Progenitor cell of endocrine pancreas (in vitro differentiated cells): ENCODE results near the gene SSH2. TPM values are rescaled to one million over a fixed set of nuclear protein-coding genes. Genes with fewer than 3 reads are reported as not detected.
"Not testable (repeated sequence)": the region's sequence is repeated elsewhere in the genome, so short reads cannot be mapped to it uniquely, and the experiment has no call there.

ENCODE experiments used
- DNase-seq: peaks from one replicate; pipeline ENCODE4 v3.0.0; 2021; ENCODE audit warnings: low spot score; ENCODE audit not compliant: unreplicated experiment
- H3K27ac Mint-ChIP-seq: 2 replicates; pipeline ENCODE4 v1.8.0; 2021; ENCODE audit warnings: mild to moderate bottlenecking, moderate library complexity, mixed read lengths
- H3K27me3 Mint-ChIP-seq: 2 replicates; pipeline ENCODE4 v1.8.0; 2021; ENCODE audit warnings: mixed read lengths
- H3K36me3 Mint-ChIP-seq: 2 replicates; pipeline ENCODE4 v1.8.0; 2022; ENCODE audit warnings: mixed read lengths; ENCODE audit not compliant: insufficient read depth
- H3K4me1 Mint-ChIP-seq: 2 replicates; pipeline ENCODE4 v1.8.0; 2021; ENCODE audit warnings: low read depth, mixed read lengths
- H3K4me3 Mint-ChIP-seq: 2 replicates; pipeline ENCODE4 v1.8.0; 2021; ENCODE audit warnings: low read depth, mild to moderate bottlenecking, moderate library complexity, mixed read lengths
- H3K9me3 Mint-ChIP-seq: 2 replicates; pipeline ENCODE4 v1.8.0; 2021; ENCODE audit warnings: low read depth, mixed read lengths
- total RNA-seq: library from RNA; stranded (reverse); gene quantifications from 2 replicates; pipeline ENCODE4 v1.2.1, GENCODE V29; 2021
- TF ChIP-seq, protein P1 (sequence below): fragments of 200-600 bp; sonication (generic); IDR thresholded peaks from one replicate; pipeline ENCODE4 v1.5.0; 2021; ENCODE audit warnings: antibody characterized with exemption, mild to moderate bottlenecking; ENCODE audit not compliant: unreplicated experiment

The SSH2 gene
- total RNA-seq, 1 donor from 2014 or later: 20.7 TPM

DNA sequence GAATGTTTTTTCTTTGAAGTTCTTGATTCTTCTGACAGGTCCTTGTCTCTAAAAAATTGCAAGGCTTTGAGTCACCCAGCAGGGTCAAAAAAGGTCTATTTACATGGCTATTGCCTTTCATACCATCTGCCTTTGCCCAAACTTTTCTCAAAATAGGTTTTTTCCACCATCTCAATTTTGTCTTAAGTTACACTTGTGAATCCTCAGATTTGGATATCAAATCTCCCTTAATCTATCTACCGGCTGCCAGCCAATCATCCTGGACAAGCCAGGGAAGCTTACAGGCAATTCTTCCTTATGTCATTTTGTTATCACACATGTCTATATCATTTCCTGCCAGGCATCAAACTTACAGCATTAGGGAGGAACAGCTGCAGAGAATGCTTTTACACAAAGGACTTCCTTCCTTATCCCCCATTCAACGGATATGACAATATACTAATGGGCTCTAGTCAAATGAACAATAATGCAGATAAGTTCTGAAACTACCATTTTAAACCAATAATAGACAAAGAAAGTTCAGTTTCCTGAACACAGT, 203.2 kb downstream of the SSH2 start:
- no peak for DNase-seq
- TF ChIP-seq, protein P1, sequence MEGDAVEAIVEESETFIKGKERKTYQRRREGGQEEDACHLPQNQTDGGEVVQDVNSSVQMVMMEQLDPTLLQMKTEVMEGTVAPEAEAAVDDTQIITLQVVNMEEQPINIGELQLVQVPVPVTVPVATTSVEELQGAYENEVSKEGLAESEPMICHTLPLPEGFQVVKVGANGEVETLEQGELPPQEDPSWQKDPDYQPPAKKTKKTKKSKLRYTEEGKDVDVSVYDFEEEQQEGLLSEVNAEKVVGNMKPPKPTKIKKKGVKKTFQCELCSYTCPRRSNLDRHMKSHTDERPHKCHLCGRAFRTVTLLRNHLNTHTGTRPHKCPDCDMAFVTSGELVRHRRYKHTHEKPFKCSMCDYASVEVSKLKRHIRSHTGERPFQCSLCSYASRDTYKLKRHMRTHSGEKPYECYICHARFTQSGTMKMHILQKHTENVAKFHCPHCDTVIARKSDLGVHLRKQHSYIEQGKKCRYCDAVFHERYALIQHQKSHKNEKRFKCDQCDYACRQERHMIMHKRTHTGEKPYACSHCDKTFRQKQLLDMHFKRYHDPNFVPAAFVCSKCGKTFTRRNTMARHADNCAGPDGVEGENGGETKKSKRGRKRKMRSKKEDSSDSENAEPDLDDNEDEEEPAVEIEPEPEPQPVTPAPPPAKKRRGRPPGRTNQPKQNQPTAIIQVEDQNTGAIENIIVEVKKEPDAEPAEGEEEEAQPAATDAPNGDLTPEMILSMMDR: no peak
- Mint-ChIP-seq H3K4me1 (peaks cover 2% of the 10 kb centered on the region), H3K36me3 (peaks cover 10% of the 10 kb centered on the region), H3K4me3 (no peak overlapping the region), H3K27ac (no peak overlapping the region), H3K27me3 (no peaks in the 10 kb centered on the region), H3K9me3 (peaks cover 15% of the 10 kb centered on the region)

DNA sequence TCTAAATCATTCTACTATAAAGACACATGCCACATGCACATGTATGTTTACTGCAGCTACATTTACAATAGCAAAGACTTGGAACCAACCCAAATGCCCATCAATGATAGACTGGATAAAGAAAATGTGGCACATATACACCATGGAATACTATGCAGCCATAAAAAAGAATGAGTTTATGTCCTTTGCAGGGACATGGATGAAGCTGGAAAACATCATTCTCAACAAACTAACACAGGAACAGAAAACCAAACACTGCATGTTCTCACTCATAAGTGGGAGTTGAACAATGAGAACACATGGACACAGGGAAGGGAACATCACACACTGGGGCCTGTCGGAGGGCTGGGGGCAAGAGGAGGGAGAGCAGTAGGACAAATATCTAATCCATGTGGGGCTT, 204.6 kb downstream of the SSH2 start:
- not testable (repeated sequence) for H3K27me3 Mint-ChIP-seq, H3K4me3 Mint-ChIP-seq, H3K36me3 Mint-ChIP-seq, DNase-seq, H3K4me1 Mint-ChIP-seq, H3K27ac Mint-ChIP-seq
- peaks cover 15% of the 10 kb centered on the region for H3K9me3 Mint-ChIP-seq

DNA sequence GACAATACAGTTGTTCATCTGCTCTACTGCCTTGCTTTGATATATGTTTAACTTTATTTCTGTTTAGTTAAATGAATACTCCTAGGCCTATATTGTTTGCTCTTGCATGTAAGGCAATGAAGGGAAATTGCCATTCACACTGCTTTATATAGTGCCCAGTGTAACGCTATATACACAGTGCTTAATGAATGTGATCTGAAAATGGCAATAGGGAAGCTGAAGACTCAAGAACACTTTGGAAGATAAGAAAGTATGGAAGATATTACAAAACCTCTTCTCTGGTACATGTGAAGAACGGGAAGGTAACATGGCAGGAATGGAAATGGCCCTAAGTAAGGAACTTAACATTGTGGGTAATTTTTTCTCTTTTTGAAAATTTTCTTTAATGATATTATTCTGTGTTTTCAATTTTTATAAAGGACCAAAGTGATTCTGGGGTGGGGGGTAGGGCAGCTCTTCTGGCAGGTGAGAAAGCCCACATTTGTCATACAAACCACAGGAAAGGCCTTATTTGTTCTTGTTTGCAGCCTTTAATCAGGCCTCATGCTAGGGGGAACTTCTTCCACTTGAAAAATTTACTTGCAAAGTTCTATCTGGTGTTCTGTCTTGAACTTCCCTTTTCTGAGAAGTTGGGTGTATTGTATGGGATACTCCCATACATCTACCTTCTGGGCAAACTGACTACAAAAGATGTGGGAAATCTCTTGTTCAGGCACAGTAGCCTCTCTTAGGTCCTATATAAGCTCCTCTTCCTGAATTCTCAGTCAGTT, 206.6 kb downstream of the SSH2 start:
- Mint-ChIP-seq H3K9me3 (peaks cover 7% of the 10 kb centered on the region), H3K4me3 (no peak overlapping the region), H3K36me3 (peaks cover 5% of the 10 kb centered on the region), H3K27ac (no peak overlapping the region), H3K4me1 (peaks cover 2% of the 10 kb centered on the region), H3K27me3 (no peaks in the 10 kb centered on the region)
- TF ChIP-seq, protein P1: no peak
- DNase-seq: no peak

DNA sequence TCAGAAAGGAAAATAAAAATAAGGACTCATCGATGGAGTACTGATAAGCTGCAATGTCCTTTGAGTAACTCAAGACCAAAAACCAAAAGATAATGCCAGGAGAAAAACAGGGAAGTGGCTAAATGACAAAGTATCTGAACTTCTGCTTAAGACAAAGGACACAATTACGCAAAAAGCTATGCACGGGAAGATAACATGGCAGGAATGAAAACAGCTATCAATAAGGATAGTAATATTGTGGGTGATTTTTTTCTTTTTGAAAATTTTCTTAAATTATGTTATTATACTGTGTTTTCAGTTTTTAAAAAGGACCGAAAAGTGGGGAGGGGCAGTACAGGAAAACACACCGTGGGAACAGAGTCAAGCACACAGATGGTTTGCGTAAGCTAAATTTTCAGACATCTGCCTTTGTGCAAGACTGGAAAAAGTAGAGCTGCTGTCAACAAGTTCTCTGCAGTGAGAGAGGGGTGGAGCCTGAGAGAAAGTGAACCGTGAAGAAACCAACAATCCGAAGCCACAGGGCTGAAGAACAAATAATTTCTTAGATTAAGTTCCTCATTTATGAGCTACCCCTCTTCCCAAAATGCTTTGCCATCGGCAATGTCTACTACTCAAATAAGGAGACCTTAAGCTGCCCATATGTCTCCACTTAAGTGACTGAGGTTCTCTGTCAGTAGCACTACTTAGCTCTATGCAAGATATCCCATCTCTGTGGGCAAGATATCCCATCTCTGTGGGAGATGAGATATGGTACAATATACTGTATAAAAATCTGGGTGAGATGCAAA, 207.4 kb downstream of the SSH2 start:
- TF ChIP-seq, protein P1: no peak
- Mint-ChIP-seq H3K27ac (no peak overlapping the region), H3K36me3 (peaks cover under 1% of the 10 kb centered on the region), H3K4me1 (peaks cover 2% of the 10 kb centered on the region), H3K9me3 (peaks cover 2% of the 10 kb centered on the region), H3K27me3 (no peaks in the 10 kb centered on the region), H3K4me3 (no peak overlapping the region)
- no peak for DNase-seq

DNA sequence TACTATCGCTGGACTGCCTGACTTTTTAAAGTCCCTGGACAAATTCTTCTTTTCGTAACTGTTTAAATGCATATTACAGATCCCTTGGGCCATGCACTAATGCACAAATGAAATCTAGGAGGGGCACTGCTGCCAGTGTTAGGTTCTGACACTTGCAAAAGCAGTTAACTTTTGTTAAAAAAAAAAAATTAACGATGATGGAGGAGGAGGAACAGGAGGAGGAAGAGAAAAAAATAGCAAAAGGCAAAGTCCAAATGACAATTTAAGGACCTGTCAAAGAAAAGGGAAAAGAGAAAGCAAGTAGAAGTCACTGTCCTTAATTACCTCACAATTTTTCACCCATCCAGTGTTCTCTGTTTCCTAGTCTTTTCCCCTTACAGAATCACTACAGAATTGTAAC, 209.5 kb downstream of the SSH2 start:
- DNase-seq: no peak
- H3K9me3 Mint-ChIP-seq: peaks cover 3% of the 10 kb centered on the region
- H3K4me3 Mint-ChIP-seq: no peak overlapping the region
- H3K27ac Mint-ChIP-seq: no peak overlapping the region
- no peaks in the 10 kb centered on the region for H3K27me3 Mint-ChIP-seq
- no peaks in the 10 kb centered on the region for H3K36me3 Mint-ChIP-seq
- H3K4me1 Mint-ChIP-seq: peaks cover 6% of the 10 kb centered on the region
- TF ChIP-seq, protein P1: no peak
